Transverse colon (tissue), 4 donors: Measurements from ENCODE around the gene NUTM2E. TPM values are rescaled to one million over a fixed set of nuclear protein-coding genes. Genes with fewer than 3 reads are reported as not detected.
A peak's percentile ranks its signal among the peaks of the same experiment; 100 is the strongest.
"Not testable (repeated sequence)": the region's sequence is repeated elsewhere in the genome, so short reads cannot be mapped to it uniquely, and the experiment has no call there.

ENCODE experiments used
- DNase-seq: peaks from one replicate; pipeline ENCODE4 v3.0.0-alpha.2; 2019
- H3K27ac ChIP-seq, 4 donors: fragments of 200-600 bp; sonication (generic); 2 replicates each; pipeline ENCODE4 v1.5.1; 2016 to 2018; ENCODE audit warnings: inconsistent platforms in 4 of 4
- H3K27me3 ChIP-seq: fragments of 200-600 bp; sonication (generic); 2 replicates; pipeline ENCODE4 v1.5.1; 2017; ENCODE audit warnings: inconsistent platforms
- H3K36me3 ChIP-seq, 4 donors: fragments of 200-600 bp; sonication (generic); 2 replicates each; pipeline ENCODE4 v1.5.1; 2017 to 2019; ENCODE audit warnings: inconsistent platforms in 4 of 4
- H3K4me1 ChIP-seq, 4 donors: fragments of 200-600 bp; sonication (generic); 2 replicates each; pipeline ENCODE4 v1.5.1; 2017 to 2020; ENCODE audit warnings: inconsistent platforms in 4 of 4
- H3K4me3 ChIP-seq, 4 donors: fragments of 200-600 bp; sonication (generic); 1 replicate in 1 of 4; 2 replicates in 3 of 4; pipeline versions ENCODE4 v1.5.1 to v1.6.1; 2017 to 2019; ENCODE audit warnings: inconsistent platforms in 4 of 4
- H3K9me3 ChIP-seq, 2 donors: fragments of 200-600 bp; sonication (generic); 2 replicates each; pipeline ENCODE4 v1.5.1; 2017 to 2019; ENCODE audit warnings: inconsistent platforms in 2 of 2
- CTCF ChIP-seq, 5 experiments: fragments of 200-600 bp in 3 of 5; fragments of 450-650 bp in 2 of 5; sonication (generic) in 3 of 5; IDR thresholded peaks; 1 replicate in 2 of 5; 2 replicates in 3 of 5; pipeline ENCODE4 v1.5.1; 2016 to 2017; ENCODE audit warnings: antibody characterized with exemption in 5 of 5, inconsistent platforms in 3 of 5, mild to moderate bottlenecking in 2 of 5, moderate library complexity in 1 of 5
- POLR2A ChIP-seq: fragments of 450-650 bp; IDR thresholded peaks from one replicate; pipeline ENCODE4 v1.6.1; 2016; ENCODE audit warnings: antibody characterized with exemption, mild to moderate bottlenecking, moderate library complexity
- POLR2AphosphoS5 ChIP-seq, 3 donors: sonication (generic); formaldehyde crosslinking; IDR thresholded peaks; one replicate each; pipeline ENCODE4 v1.6.1; 2016; ENCODE audit warnings: antibody characterized with exemption in 3 of 3
- WGBS, 2 donors: methylation state at CpG; one replicate each; pipeline ENCODE4 v1.1.5; 2018; ENCODE audit warnings: low coverage in 1 of 2; 5-methylcytosine and 5-hydroxymethylcytosine counted together
- in situ Hi-C, 4 donors: fragments of 200-750 bp; cut with MboI; loops; one replicate each; pipeline versions ENCODE4 v1.15.0 to v1.15.1; 2017; ENCODE audit warnings: low sequenced_read_pairs in 3 of 4, low pct_ligation_motif_present in 1 of 4, low pct_unique_long_range_greater_than_20kb in 1 of 4
- intact Hi-C: fragments of 100-400 bp; cut with DNase I; formaldehyde crosslinking; loops from one replicate; pipeline ENCODE4 v1.15.1; 2023; ENCODE audit warnings: low total_unique reads
- total RNA-seq, 4 donors: library from RNA; depleted of rRNA; stranded (reverse); fragments of >200 nt; gene quantifications; one replicate each; pipeline ENCODE4 v1.1.0, GENCODE V29; 2016

The NUTM2E gene, protein sequence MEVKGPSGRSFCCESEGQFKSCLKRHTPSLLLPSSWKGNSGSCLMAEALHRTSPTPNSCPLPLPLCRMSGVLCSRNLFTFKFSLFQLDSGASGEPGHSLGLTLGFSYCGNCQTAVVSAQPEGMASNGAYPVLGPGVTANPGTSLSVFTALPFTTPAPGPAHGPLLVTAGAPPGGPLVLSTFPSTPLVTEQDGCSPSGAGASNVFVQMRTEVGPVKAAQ (N-terminal part only)
- under 1 TPM in 1 of 4 donors, not detected in 3; 0.27 TPM for total RNA-seq

DNA sequence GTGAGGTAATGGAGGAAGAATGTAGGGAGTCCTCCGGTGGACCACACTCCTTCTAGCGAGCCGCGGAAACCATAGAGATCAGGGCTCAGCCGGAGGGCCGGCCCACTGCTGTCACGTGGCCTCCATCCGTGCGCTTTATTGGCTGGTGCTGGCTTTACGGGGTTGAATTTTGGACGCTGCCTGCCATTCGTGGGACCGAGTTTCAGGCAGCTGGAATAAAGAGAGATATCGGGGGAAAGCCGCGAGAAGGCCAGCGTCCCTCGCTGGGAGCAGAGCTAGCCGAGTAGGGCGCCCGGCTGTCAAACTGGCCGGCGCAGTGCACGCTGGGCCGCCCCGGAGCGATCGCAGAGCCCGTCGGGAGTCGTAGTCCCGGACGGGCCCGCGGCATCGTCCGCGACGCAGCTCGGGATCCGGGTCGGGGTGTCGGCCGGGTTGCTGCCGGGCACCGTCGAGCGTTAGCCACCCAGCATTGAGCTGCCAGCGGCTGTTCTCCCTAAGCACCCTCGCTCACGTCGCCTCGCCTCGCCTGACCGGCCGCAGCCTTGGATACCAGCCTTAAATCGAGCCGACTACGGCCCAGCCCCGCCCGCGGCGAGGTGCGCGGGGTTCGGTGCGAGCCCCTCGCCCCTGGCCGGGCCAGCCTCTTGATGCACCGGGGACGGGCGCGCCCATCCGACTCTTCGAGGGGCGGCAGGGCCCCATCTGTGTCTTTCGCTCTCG, at the start of gene NUTM2E:
TSS of gene NUTM2E (plus strand) at position 244 of the 720 bp plus-strand sequence. CDS start 15,002 bp downstream, outside the sequence.
- intact Hi-C loops, in situ Hi-C loops, H3K36me3 ChIP-seq, H3K9me3 ChIP-seq, H3K27me3 ChIP-seq: not testable (repeated sequence)
- TF ChIP-seq POLR2AphosphoS5 (IDR thresholded peaks at IDR 0.05) (peak in 2 of 3 donors; percentile 44 to 53), POLR2A (peak; percentile 59)
- Histone ChIP-seq H3K4me1 (peaks cover 6 to 12% (median 10%) of the 10 kb centered on the region in 4 donors), H3K4me3 (peak within 1 kb of the TSS; percentile 47 to 69 (median 50)), H3K27ac (peak within 1 kb of the TSS; percentile 84 to 92 (median 91))
- DNase-seq = peak; percentile 84
- WGBS, 2 donors = 0% methylated on average over 10 of the region's 78 CpGs; no CpG with 5 or more reads in 1 of the 2 donors

DNA sequence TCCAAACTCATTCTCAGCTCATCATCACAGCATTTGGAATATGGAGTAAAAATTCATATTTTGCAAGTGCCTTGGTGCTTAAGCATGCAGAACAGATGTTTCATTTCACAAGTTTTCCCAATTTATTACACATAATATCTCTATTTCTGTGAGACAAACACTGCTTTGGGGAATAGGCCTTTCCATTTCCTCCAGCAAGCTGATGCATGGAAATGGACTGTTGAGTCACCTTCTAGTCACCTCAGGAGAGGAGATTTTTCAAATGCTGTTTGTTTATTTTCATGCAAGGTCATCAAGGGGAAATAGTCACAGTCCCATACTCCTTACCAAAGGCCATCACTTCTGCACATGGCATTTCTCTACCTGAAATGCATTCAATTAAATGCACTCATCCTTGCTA, 48.5 kb upstream of the NUTM2E start:
- H3K9me3 ChIP-seq, DNase-seq, in situ Hi-C loops, intact Hi-C loops, H3K27ac ChIP-seq, H3K4me3 ChIP-seq, H3K4me1 ChIP-seq, H3K36me3 ChIP-seq, H3K27me3 ChIP-seq: not testable (repeated sequence)

DNA sequence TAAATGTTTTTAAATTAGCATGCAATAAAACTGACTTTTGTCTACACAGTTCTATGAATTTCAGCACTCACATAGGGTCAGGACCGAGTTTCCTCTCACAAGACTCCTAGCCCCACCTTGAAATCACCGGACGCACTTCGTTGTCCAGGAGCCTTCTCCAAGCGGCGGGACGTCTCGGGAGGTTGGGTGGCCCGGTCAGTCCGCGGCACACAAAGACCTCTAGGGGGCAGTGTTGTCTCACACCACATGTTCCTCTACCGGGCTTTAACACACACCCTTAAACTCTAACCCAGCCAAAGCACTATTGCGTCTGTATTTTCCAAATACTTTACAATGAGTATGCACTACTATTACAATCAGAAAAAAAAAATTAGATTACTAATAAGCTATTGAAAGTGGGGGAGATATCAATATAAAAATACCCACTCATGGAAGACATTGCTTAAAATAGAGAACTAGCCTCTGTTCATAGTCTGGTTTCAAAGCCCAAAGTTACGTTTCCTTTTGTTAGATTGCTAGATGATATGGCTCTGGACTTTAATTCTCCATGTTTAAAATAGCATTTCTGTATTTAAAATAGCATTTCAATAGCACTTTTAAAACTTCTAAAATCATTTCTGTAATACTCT, 47.1 kb upstream of the NUTM2E start:
- peak; percentile 40 to 72 (median 68) for TF ChIP-seq CTCF (IDR thresholded peaks at IDR 0.05)
- H3K4me1 ChIP-seq, H3K4me3 ChIP-seq, in situ Hi-C loops, H3K36me3 ChIP-seq, H3K27me3 ChIP-seq, H3K9me3 ChIP-seq, H3K27ac ChIP-seq, intact Hi-C loops: not testable (repeated sequence)
- WGBS, 2 donors = 9 to 13% methylated on average over 7 to 14 of the region's 14 CpGs
- peak; percentile 77 for DNase-seq

DNA sequence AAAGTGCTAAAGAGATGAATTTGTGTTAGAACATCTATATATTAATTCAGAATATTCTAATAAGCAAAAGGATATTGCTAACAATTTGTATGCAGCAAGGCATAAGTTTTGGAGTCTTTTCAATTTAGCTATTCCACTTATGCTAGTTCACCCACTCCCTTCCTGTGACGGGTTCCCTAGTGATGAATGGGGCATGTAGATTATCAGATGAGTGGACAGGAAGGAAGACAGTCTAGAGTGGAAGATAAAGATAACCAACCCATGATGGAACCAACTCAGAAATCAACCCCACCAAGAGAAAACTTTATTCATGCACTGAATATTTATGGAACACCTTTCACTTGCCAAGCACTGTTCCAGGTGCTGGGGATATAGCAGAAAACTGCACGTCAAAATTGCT, 46.5 kb upstream of the NUTM2E start:
- WGBS, 2 donors = 89% methylated on average over 1 of the region's 2 CpGs; no CpG with 5 or more reads in 1 of the 2 donors
- H3K9me3 ChIP-seq, H3K27me3 ChIP-seq, H3K36me3 ChIP-seq, DNase-seq, H3K27ac ChIP-seq, H3K4me3 ChIP-seq, in situ Hi-C loops, intact Hi-C loops, H3K4me1 ChIP-seq: not testable (repeated sequence)

DNA sequence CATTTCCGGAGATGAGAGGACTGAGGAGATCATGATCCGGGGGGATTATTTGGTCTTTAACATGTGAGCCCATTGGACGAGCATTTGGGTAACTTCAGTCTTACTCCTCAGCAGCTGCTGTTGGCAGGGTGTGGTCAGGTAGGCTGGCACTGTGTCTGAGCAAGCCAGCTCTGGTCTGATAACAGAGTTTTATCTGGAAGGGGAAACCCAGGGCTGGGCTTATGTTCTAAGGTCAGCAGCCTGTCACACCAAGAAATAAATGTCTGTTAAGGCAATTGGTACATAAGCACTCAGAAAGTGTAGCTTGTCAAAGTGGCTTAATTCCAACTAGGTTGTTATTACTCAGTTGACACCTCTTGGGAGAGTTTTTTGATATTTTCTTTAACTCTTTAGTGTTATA, 45.0 kb upstream of the NUTM2E start:
- H3K4me1 ChIP-seq, H3K4me3 ChIP-seq, DNase-seq, H3K27ac ChIP-seq, H3K9me3 ChIP-seq, H3K36me3 ChIP-seq, intact Hi-C loops, in situ Hi-C loops, H3K27me3 ChIP-seq: not testable (repeated sequence)
- 74% methylated on average over 3 of the region's 3 CpGs; no CpG with 5 or more reads in 1 of the 2 donors for WGBS, 2 donors

- H3K4me3 ChIP-seq, in situ Hi-C loops, H3K4me1 ChIP-seq: not testable (repeated sequence)
These were observed 39.0 kb upstream of the NUTM2E start for GRCh38 chr10:79787455-79787952.

GRCh38 chr10:79789351-79789750, 37.2 kb upstream of the NUTM2E start:
- DNase-seq, H3K9me3 ChIP-seq, H3K36me3 ChIP-seq, H3K27me3 ChIP-seq, H3K4me1 ChIP-seq, H3K27ac ChIP-seq, H3K4me3 ChIP-seq, in situ Hi-C loops, intact Hi-C loops: not testable (repeated sequence)
- 60 to 73% methylated on average over 1 to 2 of the region's 2 CpGs for WGBS, 2 donors

More at GRCh38 chr10:79787455-79787952, 39.0 kb upstream of the NUTM2E start:
- H3K9me3 ChIP-seq, H3K36me3 ChIP-seq, H3K27ac ChIP-seq, H3K27me3 ChIP-seq, DNase-seq, intact Hi-C loops: not testable (repeated sequence)

DNA sequence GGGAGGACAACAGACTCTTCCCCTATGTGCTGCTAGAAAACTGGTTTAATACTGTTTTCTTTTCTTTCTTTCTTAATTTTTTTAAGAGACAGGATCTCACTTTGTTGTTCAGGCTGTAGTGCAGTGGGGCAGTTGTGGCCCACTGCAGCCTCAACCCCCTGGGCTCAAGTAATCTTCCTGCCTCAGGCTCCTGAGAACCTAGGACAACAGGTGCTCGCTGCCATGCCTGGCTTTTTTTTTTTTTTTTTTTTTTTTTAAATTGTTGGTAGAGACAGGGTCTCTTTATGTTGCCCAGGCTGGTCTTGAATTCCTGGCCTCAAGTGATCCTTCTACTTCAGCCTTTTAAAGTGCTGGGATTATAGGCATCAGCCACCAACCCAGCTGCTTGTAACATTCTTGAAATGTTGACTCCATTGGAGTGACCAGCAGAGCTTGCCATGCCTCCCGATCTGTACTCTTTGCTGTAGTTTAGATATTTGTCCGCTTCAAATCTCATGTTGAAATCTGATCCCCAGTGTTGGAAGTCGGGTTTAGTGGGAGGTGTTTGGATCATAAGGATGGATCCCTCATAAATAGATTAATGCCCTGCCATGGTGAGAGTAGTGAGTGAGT, 34.5 kb upstream of the NUTM2E start:
- intact Hi-C loops, DNase-seq, H3K4me3 ChIP-seq, H3K4me1 ChIP-seq, H3K36me3 ChIP-seq, H3K27me3 ChIP-seq, H3K9me3 ChIP-seq, in situ Hi-C loops, H3K27ac ChIP-seq: not testable (repeated sequence)
- 98 to 100% methylated on average over 1 to 3 of the region's 4 CpGs for WGBS, 2 donors

- intact Hi-C loops, H3K9me3 ChIP-seq, H3K4me1 ChIP-seq, H3K27me3 ChIP-seq, H3K36me3 ChIP-seq, H3K4me3 ChIP-seq, DNase-seq, H3K27ac ChIP-seq, in situ Hi-C loops: not testable (repeated sequence)
- WGBS, 2 donors = no CpG with 5 or more reads among the region's 1 CpG
These were observed 27.2 kb upstream of the NUTM2E start for GRCh38 chr10:79799337-79799736.
